Measurements from ENCODE around the gene ADAMTSL5.
"Not testable (repeated sequence)": the region's sequence is repeated elsewhere in the genome, so short reads cannot be mapped to it uniquely, and the experiment has no call there.

Gene ADAMTSL5

GRCh38 chr19:1512671-1513498 lies at the start of gene ADAMTSL5:
Gene ADAMTSL5 (minus strand): TSS chr19:1513019. CDS start chr19:1510943, 2,076 bp downstream.
- DNase-seq (ENCODE audit: low spot score), result no peak

- no peak for DNase-seq (ENCODE audit: low spot score)
Observed at GRCh38 chr19:1561236-1561842, 48.5 kb upstream of the ADAMTSL5 start.

GRCh38 chr19:1560286-1560882 lies 47.6 kb upstream of the ADAMTSL5 start:
- no peak for DNase-seq (ENCODE audit: low spot score)

- no peak for DNase-seq (ENCODE audit: low spot score)
Observed at GRCh38 chr19:1558552-1558951, 45.7 kb upstream of the ADAMTSL5 start.

GRCh38 chr19:1556390-1557070 lies 43.7 kb upstream of the ADAMTSL5 start:
- DNase-seq (ENCODE audit: low spot score), result no peak

GRCh38 chr19:1555487-1556389 lies 42.9 kb upstream of the ADAMTSL5 start:
- no peak for DNase-seq (ENCODE audit: low spot score)

- DNase-seq (ENCODE audit: low spot score), result no peak
Observed at GRCh38 chr19:1554968-1555367, 42.1 kb upstream of the ADAMTSL5 start.

GRCh38 chr19:1553415-1553814 lies 40.6 kb upstream of the ADAMTSL5 start:
- DNase-seq (ENCODE audit: low spot score), result no peak

GRCh38 chr19:1551068-1552040 lies 38.5 kb upstream of the ADAMTSL5 start:
- no peak for DNase-seq (ENCODE audit: low spot score)

GRCh38 chr19:1549332-1549945 lies 36.6 kb upstream of the ADAMTSL5 start:
- no peak for DNase-seq (ENCODE audit: low spot score)

GRCh38 chr19:1540365-1540925 lies 27.6 kb upstream of the ADAMTSL5 start:
- DNase-seq (ENCODE audit: low spot score), result no peak

GRCh38 chr19:1539749-1540148 lies 26.9 kb upstream of the ADAMTSL5 start:
- not testable (repeated sequence) for DNase-seq (ENCODE audit: low spot score)

GRCh38 chr19:1538978-1539377 lies 26.2 kb upstream of the ADAMTSL5 start:
- DNase-seq (ENCODE audit: low spot score), result no peak

- not testable (repeated sequence) for DNase-seq (ENCODE audit: low spot score)
Observed at GRCh38 chr19:1535699-1536098, 22.9 kb upstream of the ADAMTSL5 start.

- no peak for DNase-seq (ENCODE audit: low spot score)
Observed at GRCh38 chr19:1534972-1535371, 22.2 kb upstream of the ADAMTSL5 start.

GRCh38 chr19:1533510-1534150 lies 20.8 kb upstream of the ADAMTSL5 start:
- DNase-seq (ENCODE audit: low spot score), result no peak

- DNase-seq (ENCODE audit: low spot score), result no peak
Observed at GRCh38 chr19:1532003-1532402, 19.2 kb upstream of the ADAMTSL5 start.

GRCh38 chr19:1531587-1531986 lies 18.8 kb upstream of the ADAMTSL5 start:
- no peak for DNase-seq (ENCODE audit: low spot score)

GRCh38 chr19:1530856-1531255 lies 18.0 kb upstream of the ADAMTSL5 start:
- not testable (repeated sequence) for DNase-seq (ENCODE audit: low spot score)
